ENCODE data around the gene MCF2. TPM values are rescaled to one million over a fixed set of nuclear protein-coding genes. Genes with fewer than 3 reads are reported as not detected.

The MCF2 gene
- total and polyA plus RNA-seq, 10 of the 15 experiments (the other 5 are each of a cell fraction or from before 2014, with no cell fraction given): 0.07 to 3.3 (median 0.42) TPM

- no peak overlapping the region for H3K4me2 ChIP-seq (ENCODE audit: control insufficient read depth, insufficient read depth)
- no peaks in the 10 kb centered on the region for H4K20me1 ChIP-seq (ENCODE audit: control insufficient read depth, insufficient read depth)
- ChIA-PET CTCF (interaction anchor here (0.6 kb wide), 1 partner anchor 53 kb away, joined by 3 read pairs; no protein-coding TSS in a partner anchor), RAD21 (ENCODE audit: unreplicated experiment) (no interaction called here), SMC1A (ENCODE audit: uncharacterized antibody, unreplicated experiment) (interaction anchor here (0.7 kb wide), 1 partner anchor 545 kb away, joined by 3 read pairs; no protein-coding TSS in a partner anchor), POLR2A (interaction anchor here (0.6 kb wide), 2 partner anchors 87 to 1415 kb away, joined by 3 to 6 read pairs; no protein-coding TSS in a partner anchor)
- H3K27ac ChIP-seq (ENCODE audit: control insufficient read depth, insufficient read depth): no peak overlapping the region
- no peaks in the 10 kb centered on the region for H3K27me3 ChIP-seq (replicated peaks in 1 of 2; ENCODE audit: control insufficient read depth in 2 of 2, insufficient read depth in 2 of 2, low read length in 1 of 2)
- H3K9me3 ChIP-seq (replicated peaks; ENCODE audit: control insufficient read depth, insufficient read depth, low read length): no peaks in the 10 kb centered on the region
- no peak for FAIRE-seq
- BruUV-seq (replicated peaks): no TSS peak
- no peak for DNase-seq (ENCODE audit: low read depth, low spot score)
- no peak overlapping the region for H3K4me3 ChIP-seq
- H3K4me1 ChIP-seq (ENCODE audit: control insufficient read depth, insufficient read depth, low read length): no peaks in the 10 kb centered on the region
- no peak for ATAC-seq
- no peak overlapping the region for H3K9ac ChIP-seq (ENCODE audit: control insufficient read depth, insufficient read depth, low read length)
- no peaks in the 10 kb centered on the region for H3K79me2 ChIP-seq (ENCODE audit: control insufficient read depth, insufficient read depth, low read length)
- TF ChIP-seq PAX8 (IDR thresholded peaks at IDR 0.05) (no peak), HDAC2 (IDR thresholded peaks at IDR 0.05) (no peak)
- 53% methylated on average over 10 of the region's 10 CpGs for WGBS (ENCODE audit: insufficient coverage, insufficient replicate concordance, low lambda C conversion rate, missing lambda C conversion rate)
- intact Hi-C loops (cut with micrococcal nuclease; ENCODE audit: unreplicated experiment) (no loop called here), in situ Hi-C loops (cut with MboI) (no loop called here)
- no peak overlapping the region for H2AFZ ChIP-seq (ENCODE audit: control insufficient read depth, low read depth, low read length)
- H3K36me3 ChIP-seq (ENCODE audit: control insufficient read depth in 2 of 2, insufficient read depth in 2 of 2, low read length in 1 of 2): no peaks in the 10 kb centered on the region
Observed at GRCh38 chrX:139642241-139642927, 65.6 kb downstream of the MCF2 start.

- DNase-seq (ENCODE audit: low read depth, low spot score) (no peak), ATAC-seq (no peak), FAIRE-seq (no peak)
- intact Hi-C loops (cut with micrococcal nuclease; ENCODE audit: unreplicated experiment) (no loop called here), in situ Hi-C loops (cut with MboI) (no loop called here)
- Histone ChIP-seq H3K27ac (ENCODE audit: control insufficient read depth, insufficient read depth) (no peak overlapping the region), H4K20me1 (ENCODE audit: control insufficient read depth, insufficient read depth) (no peaks in the 10 kb centered on the region), H3K36me3 (ENCODE audit: control insufficient read depth in 2 of 2, insufficient read depth in 2 of 2, low read length in 1 of 2) (no peaks in the 10 kb centered on the region), H3K4me2 (ENCODE audit: control insufficient read depth, insufficient read depth) (no peak overlapping the region), H2AFZ (ENCODE audit: control insufficient read depth, low read depth, low read length) (no peak overlapping the region), H3K4me1 (ENCODE audit: control insufficient read depth, insufficient read depth, low read length) (no peaks in the 10 kb centered on the region), H3K79me2 (ENCODE audit: control insufficient read depth, insufficient read depth, low read length) (no peaks in the 10 kb centered on the region), H3K9me3 (replicated peaks; ENCODE audit: control insufficient read depth, insufficient read depth, low read length) (no peaks in the 10 kb centered on the region), H3K27me3 (replicated peaks in 1 of 2; ENCODE audit: control insufficient read depth in 2 of 2, insufficient read depth in 2 of 2, low read length in 1 of 2) (no peaks in the 10 kb centered on the region), H3K9ac (ENCODE audit: control insufficient read depth, insufficient read depth, low read length) (no peak overlapping the region), H3K4me3 (no peak overlapping the region)
- no TSS peak for BruUV-seq (replicated peaks)
- RAD21 ChIA-PET (ENCODE audit: unreplicated experiment): no interaction called here
- TF ChIP-seq ZBTB40 (IDR thresholded peaks at IDR 0.05; ENCODE audit: borderline replicate concordance) (no peak), POLR2AphosphoS2 (IDR thresholded peaks at IDR 0.05; ENCODE audit: low read depth, low read length) (no peak), KDM1A (IDR thresholded peaks at IDR 0.05; ENCODE audit: borderline replicate concordance) (no peak), SP1 (IDR thresholded peaks at IDR 0.05; ENCODE audit: low read depth, low read length) (no peak), NR2F1 (conservative IDR thresholded peaks at IDR 0.05) (no peak), CTCF (IDR thresholded peaks at IDR 0.05 in 2 of 3, conservative IDR thresholded peaks at IDR 0.05 in 1 of 3; ENCODE audit: control insufficient read depth in 2 of 3, extremely low read depth in 1 of 3, insufficient read depth in 1 of 3, low read depth in 3 of 3, low read length in 3 of 3) (no peak), PBX3 (IDR thresholded peaks at IDR 0.05; ENCODE audit: insufficient replicate concordance, low read depth, low read length) (no peak)
- CTCF ChIA-PET: no interaction called here
- SMC1A ChIA-PET (ENCODE audit: uncharacterized antibody, unreplicated experiment): interaction anchor here (0.5 kb wide), 1 partner anchor 234 kb away, joined by 4 read pairs; no protein-coding TSS in a partner anchor
- POLR2A ChIA-PET: no interaction called here
- WGBS (ENCODE audit: insufficient coverage, insufficient replicate concordance, low lambda C conversion rate, missing lambda C conversion rate): 35% methylated on average over 2 of the region's 2 CpGs
Observed at GRCh38 chrX:139640259-139640658, 67.7 kb downstream of the MCF2 start.
